Measurements from ENCODE around the gene SMAD3. TPM values are rescaled to one million over a fixed set of nuclear protein-coding genes. Genes with fewer than 3 reads are reported as not detected.

The SMAD3 gene
- polyA plus RNA-seq, 1 donor from 2014 or later, result 1.0 TPM

DNA sequence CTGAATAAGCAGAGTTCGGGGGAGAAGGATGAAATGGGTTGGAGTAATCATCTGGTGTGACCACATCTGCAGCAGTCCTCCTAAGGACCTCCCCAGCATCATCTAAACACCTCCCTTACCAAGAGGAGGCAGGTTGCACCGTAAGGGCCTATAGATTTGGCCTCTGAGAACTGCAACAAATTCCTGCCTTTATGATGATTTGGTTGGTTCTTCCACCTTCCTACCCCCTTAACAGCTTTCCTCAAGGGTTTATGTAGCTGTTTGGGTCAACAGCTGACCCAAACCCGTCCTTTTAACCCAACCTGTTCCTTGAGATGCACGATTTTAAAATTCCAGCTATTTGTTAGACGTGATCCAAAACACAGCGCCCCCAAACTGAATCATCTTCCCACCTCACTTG lies 130.8 kb downstream of the SMAD3 start:
- Histone ChIP-seq H3K4me2 (ENCODE audit: low read length) (no peak overlapping the region), H3F3A (ENCODE audit: insufficient read depth, low read length, poor library complexity, severe bottlenecking) (no peaks in the 10 kb centered on the region), H3K79me2 (replicated peaks; ENCODE audit: insufficient read depth, low read length) (no peaks in the 10 kb centered on the region), H3K9ac (ENCODE audit: low read length) (no peak overlapping the region), H3K4me3 (ENCODE audit: low read length) (no peak overlapping the region), H3K36me3 (ENCODE audit: insufficient read depth, low read length) (peaks cover 8% of the 10 kb centered on the region), H3K9me3 (ENCODE audit: low read length) (no peaks in the 10 kb centered on the region), H3K27me3 (ENCODE audit: insufficient read depth, low read depth, low read length) (no peaks in the 10 kb centered on the region), H3K9me2 (ENCODE audit: insufficient read depth, low read length) (no peaks in the 10 kb centered on the region), H2AFZ (ENCODE audit: low read depth, low read length) (no peak overlapping the region), H4K20me1 (ENCODE audit: insufficient read depth) (no peaks in the 10 kb centered on the region), H3K27ac (ENCODE audit: low read length) (no peak overlapping the region)
- TF ChIP-seq, protein P1, sequence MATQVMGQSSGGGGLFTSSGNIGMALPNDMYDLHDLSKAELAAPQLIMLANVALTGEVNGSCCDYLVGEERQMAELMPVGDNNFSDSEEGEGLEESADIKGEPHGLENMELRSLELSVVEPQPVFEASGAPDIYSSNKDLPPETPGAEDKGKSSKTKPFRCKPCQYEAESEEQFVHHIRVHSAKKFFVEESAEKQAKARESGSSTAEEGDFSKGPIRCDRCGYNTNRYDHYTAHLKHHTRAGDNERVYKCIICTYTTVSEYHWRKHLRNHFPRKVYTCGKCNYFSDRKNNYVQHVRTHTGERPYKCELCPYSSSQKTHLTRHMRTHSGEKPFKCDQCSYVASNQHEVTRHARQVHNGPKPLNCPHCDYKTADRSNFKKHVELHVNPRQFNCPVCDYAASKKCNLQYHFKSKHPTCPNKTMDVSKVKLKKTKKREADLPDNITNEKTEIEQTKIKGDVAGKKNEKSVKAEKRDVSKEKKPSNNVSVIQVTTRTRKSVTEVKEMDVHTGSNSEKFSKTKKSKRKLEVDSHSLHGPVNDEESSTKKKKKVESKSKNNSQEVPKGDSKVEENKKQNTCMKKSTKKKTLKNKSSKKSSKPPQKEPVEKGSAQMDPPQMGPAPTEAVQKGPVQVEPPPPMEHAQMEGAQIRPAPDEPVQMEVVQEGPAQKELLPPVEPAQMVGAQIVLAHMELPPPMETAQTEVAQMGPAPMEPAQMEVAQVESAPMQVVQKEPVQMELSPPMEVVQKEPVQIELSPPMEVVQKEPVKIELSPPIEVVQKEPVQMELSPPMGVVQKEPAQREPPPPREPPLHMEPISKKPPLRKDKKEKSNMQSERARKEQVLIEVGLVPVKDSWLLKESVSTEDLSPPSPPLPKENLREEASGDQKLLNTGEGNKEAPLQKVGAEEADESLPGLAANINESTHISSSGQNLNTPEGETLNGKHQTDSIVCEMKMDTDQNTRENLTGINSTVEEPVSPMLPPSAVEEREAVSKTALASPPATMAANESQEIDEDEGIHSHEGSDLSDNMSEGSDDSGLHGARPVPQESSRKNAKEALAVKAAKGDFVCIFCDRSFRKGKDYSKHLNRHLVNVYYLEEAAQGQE (IDR thresholded peaks at IDR 0.05; ENCODE audit: borderline replicate concordance), result no peak
- TF ChIP-seq CTCF (IDR thresholded peaks at IDR 0.05; ENCODE audit: poor library complexity, severe bottlenecking), result no peak
- TF ChIP-seq TAF1 (IDR thresholded peaks at IDR 0.05; ENCODE audit: low read depth), result no peak
- TF ChIP-seq RAD21 (conservative IDR thresholded peaks at IDR 0.05), result no peak
- TF ChIP-seq MXI1 (conservative IDR thresholded peaks at IDR 0.05; ENCODE audit: poor library complexity, severe bottlenecking), result no peak
- no peak for TF ChIP-seq SMC3 (conservative IDR thresholded peaks at IDR 0.05; ENCODE audit: poor library complexity)
- no peak for TF ChIP-seq EP300 (conservative IDR thresholded peaks at IDR 0.05; ENCODE audit: poor library complexity, severe bottlenecking)
- no peak for TF ChIP-seq EZH2 (IDR thresholded peaks at IDR 0.05; ENCODE audit: borderline replicate concordance, insufficient read depth, low read length, poor library complexity, severe bottlenecking)
- TF ChIP-seq POLR2AphosphoS5 (IDR thresholded peaks at IDR 0.05), result no peak

DNA sequence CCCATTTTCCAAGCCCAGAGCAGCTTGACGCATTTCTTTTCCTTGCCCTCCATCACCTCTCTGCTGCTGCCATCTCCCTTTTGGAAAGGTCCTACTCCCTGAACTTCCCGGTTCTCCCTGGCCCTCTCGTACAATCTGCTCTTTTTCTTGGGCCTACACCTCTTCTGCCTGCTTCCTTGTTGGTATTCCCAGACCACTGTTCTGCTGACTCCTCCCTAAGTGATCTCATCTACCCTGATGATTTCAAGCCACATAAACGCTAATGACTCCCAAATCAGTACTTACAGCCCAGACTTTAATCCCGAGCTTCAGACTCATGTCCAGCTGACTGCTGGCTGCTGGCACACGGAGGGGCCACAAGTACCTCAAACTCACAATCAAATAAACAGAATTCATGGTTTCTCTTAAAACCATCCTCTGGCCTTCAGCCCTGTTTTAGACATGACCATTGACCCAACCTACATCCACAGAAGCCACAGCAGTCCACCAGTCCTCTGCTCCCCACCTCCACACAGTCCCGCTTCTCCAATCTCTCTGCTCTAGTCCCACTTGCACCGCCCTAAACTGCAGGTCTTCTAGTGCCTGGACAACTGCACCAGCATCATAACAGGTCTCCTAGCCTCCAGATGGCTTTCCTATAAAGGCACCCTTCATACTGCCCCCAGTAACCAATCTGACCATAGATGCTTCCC lies 131.4 kb downstream of the SMAD3 start:
- Histone ChIP-seq H3K4me2 (ENCODE audit: low read length) (no peak overlapping the region), H3K36me3 (ENCODE audit: insufficient read depth, low read length) (peaks cover 8% of the 10 kb centered on the region), H3K9me3 (ENCODE audit: low read length) (no peaks in the 10 kb centered on the region), H3K9me2 (ENCODE audit: insufficient read depth, low read length) (no peaks in the 10 kb centered on the region), H3K27me3 (ENCODE audit: insufficient read depth, low read depth, low read length) (no peaks in the 10 kb centered on the region), H3K79me2 (replicated peaks; ENCODE audit: insufficient read depth, low read length) (no peaks in the 10 kb centered on the region), H3F3A (ENCODE audit: insufficient read depth, low read length, poor library complexity, severe bottlenecking) (no peaks in the 10 kb centered on the region), H3K27ac (ENCODE audit: low read length) (no peak overlapping the region), H2AFZ (ENCODE audit: low read depth, low read length) (no peak overlapping the region), H4K20me1 (ENCODE audit: insufficient read depth) (no peaks in the 10 kb centered on the region), H3K4me3 (ENCODE audit: low read length) (no peak overlapping the region), H3K9ac (ENCODE audit: low read length) (no peak overlapping the region)
- TF ChIP-seq TAF1 (IDR thresholded peaks at IDR 0.05; ENCODE audit: low read depth) (no peak), RAD21 (conservative IDR thresholded peaks at IDR 0.05) (no peak), SMC3 (conservative IDR thresholded peaks at IDR 0.05; ENCODE audit: poor library complexity) (no peak), EP300 (conservative IDR thresholded peaks at IDR 0.05; ENCODE audit: poor library complexity, severe bottlenecking) (no peak), MXI1 (conservative IDR thresholded peaks at IDR 0.05; ENCODE audit: poor library complexity, severe bottlenecking) (no peak), POLR2AphosphoS5 (IDR thresholded peaks at IDR 0.05) (no peak), CTCF (IDR thresholded peaks at IDR 0.05; ENCODE audit: poor library complexity, severe bottlenecking) (no peak), EZH2 (IDR thresholded peaks at IDR 0.05; ENCODE audit: borderline replicate concordance, insufficient read depth, low read length, poor library complexity, severe bottlenecking) (no peak)
- TF ChIP-seq, protein P1 (IDR thresholded peaks at IDR 0.05; ENCODE audit: borderline replicate concordance), result no peak

Data from neural cell (in vitro differentiated cells).